ENCODE results near the gene NUTM2B. TPM values are rescaled to one million over a fixed set of nuclear protein-coding genes. Genes with fewer than 3 reads are reported as not detected.
"Not testable (repeated sequence)": the region's sequence is repeated elsewhere in the genome, so short reads cannot be mapped to it uniquely, and the experiment has no call there.

The NUTM2B gene
- total RNA-seq, 1 donor from 2014 or later, result 0.26 TPM

- not testable (repeated sequence) for DNase-seq (ENCODE audit: low spot score)
Measured at GRCh38 chr10:79748510-79748909, 45.5 kb downstream of the NUTM2B start.

- not testable (repeated sequence) for DNase-seq (ENCODE audit: low spot score)
Measured at GRCh38 chr10:79753601-79754000, 50.6 kb downstream of the NUTM2B start.

- DNase-seq (ENCODE audit: low spot score), result not testable (repeated sequence)
Measured at GRCh38 chr10:79758297-79758993, 55.4 kb downstream of the NUTM2B start.

Other genes starting within 250 kb of the NUTM2B start
- 0.94 TPM for gene EIF5AL1, start 190.7 kb upstream of the NUTM2B start, total RNA-seq
- 0.94 TPM for gene SFTPA2, start 142.8 kb upstream of the NUTM2B start, total RNA-seq
- gene SFTPA1, start 92.3 kb upstream of the NUTM2B start, total RNA-seq, result 0.91 TPM
- 0.16 TPM for gene NUTM2E, start 123.5 kb downstream of the NUTM2B start, total RNA-seq
- gene SFTPD, start 245.9 kb downstream of the NUTM2B start, total RNA-seq, result 0.89 TPM